HG03108 (cell line): ENCODE measurements around the gene DUSP10.

Experiments
- ATAC-seq: cut with Tn5 transposase; IDR thresholded peaks from one replicate; pipeline ENCODE4 v1.9.1; 2021; ENCODE audit warnings: moderate library complexity; ENCODE audit not compliant: unreplicated experiment

The DUSP10 gene

DNA sequence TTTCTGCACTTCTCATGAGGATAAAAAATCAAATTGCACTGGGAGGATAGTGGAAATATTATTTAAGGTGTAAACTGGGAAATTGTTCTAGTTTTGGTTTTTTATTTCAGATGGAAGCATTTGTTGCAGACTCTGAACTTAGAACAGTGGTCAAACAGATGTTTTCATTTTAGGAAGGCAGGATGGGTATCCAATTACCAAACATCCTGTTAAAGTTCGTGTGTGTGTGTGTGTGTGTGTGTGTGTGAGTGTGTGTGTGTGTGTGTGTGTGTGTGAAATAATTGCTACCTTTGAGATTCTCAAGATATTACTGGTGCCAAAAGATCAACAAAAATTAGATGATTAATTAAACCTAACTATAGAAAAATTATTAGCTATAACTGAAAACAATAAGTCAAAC, 24.3 kb upstream of the DUSP10 start:
- ATAC-seq, result no peak

DNA sequence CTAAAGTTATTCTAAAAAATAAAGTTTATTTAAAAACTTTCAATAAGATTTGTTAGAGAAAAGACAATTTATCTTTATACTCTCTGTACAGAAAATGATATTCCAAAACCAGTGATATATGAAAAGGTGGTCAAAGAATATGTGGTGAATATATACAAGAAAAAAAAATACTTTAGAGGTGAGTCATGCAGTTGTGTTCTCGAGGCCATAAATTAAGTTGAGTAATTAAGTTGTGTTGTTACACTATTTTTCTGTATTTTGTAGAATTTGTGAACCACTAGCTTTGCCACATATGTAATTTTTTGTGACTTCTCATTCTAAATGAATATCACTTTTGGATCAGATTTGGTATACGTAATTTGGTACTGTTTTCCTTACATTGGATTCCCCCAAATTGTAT, 23.6 kb upstream of the DUSP10 start:
- ATAC-seq, result no peak

DNA sequence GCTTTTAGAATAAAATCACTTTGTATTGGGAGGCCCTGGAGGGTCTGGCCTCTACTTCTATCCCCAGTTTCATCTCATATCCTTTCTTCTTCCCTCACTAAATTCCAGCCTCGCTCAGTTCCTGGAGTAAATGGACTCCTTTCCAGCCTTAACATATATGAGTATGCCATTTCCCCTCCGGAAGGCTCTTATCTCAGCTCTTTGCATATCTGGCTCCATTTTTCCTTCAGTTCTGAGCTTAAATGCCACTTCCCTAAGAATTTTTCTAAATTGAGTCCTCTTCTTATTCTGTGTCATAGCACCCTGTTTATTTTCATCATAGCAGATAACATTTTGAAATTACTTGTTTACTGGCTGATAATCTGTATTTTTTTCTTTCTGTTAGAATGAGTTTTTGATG, 20.2 kb upstream of the DUSP10 start:
- ATAC-seq, result no peak

DNA sequence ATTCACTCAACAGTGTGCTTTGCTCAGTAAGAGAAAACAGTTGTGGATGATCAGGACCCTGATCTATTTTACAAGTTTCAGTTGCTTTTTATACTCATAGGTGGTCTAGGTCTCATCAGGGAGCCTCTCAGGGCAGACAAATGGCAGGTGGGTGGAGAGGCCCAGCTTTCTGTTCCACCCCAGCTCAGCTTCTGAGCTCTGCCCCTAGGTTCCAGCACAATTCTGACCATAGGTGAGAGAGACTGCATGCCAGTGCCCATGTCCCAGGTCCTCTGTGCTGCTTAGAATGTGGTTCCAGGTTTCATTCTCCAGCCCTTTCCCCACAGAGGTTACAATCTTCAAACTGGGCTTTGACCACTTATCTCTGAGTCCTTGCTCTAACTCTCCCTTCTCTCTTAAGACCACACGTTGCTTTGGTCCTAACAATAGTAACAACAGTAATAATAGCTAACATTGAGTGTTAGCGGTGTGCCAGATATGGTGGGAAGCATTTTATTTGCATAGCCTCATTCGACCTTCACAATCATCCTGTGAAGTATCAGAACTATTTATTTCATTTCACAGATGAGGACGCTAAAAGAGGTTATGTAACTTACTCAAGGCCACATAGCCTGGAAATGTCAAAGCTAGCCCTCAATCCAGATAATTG, 19.6 kb upstream of the DUSP10 start:
- ATAC-seq, result peak; percentile 55

DNA sequence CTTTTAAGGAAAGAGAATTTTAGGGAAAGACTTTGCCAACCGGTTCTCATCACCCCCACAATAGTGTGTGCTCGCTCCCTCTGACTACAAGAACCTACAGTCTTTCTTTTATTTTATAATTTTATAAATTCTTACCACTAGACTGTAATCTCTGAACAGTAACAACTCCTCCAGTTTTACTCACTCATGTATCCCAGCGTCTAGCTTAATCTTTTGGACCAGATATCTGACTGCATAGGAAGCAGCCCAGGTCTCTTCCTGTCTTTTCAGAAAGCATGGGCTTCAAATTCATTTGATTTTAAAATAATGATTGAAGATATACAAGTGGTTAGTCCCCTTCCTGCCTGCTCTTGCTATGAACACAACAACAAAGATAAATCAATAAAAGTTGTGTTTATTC, 19.0 kb upstream of the DUSP10 start:
- no peak for ATAC-seq

DNA sequence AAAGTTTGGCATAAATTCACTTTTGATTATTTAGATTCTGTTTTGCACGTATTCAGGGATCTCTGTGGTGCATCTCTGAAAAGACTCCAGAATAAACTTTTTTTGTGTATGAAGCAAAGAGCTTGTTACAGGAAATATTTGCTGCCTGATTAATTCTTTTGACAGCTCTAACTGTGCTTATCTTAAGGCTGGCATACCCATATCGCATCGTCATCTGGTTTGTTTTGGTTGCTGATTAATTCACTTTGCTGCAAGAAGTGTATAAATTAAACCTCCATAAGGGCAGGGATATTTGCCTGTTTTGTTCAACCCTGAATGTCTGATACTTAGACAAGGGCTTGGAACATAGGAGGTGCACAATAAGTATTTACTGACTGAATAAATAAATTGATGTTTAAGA, 17.5 kb upstream of the DUSP10 start:
- no peak for ATAC-seq

DNA sequence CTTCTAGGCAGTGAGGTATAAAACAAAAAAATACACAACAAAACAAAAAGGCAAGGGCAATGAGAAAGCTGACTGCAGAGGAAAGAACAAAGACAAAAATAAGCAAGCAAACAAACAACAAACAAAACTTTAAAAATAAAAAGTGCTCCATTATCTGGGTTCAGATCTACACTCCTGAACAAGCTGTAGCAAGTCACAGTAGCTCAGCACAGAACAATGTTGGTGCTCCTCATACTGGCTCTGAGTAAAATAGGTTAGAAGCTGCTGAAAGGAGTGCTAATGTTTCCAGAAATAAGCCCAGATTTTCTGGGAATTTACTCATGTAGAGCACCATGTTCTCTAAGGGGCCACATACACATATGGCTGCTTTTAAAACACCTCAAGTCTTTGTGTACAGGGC, 16.6 kb upstream of the DUSP10 start:
- ATAC-seq, result no peak

DNA sequence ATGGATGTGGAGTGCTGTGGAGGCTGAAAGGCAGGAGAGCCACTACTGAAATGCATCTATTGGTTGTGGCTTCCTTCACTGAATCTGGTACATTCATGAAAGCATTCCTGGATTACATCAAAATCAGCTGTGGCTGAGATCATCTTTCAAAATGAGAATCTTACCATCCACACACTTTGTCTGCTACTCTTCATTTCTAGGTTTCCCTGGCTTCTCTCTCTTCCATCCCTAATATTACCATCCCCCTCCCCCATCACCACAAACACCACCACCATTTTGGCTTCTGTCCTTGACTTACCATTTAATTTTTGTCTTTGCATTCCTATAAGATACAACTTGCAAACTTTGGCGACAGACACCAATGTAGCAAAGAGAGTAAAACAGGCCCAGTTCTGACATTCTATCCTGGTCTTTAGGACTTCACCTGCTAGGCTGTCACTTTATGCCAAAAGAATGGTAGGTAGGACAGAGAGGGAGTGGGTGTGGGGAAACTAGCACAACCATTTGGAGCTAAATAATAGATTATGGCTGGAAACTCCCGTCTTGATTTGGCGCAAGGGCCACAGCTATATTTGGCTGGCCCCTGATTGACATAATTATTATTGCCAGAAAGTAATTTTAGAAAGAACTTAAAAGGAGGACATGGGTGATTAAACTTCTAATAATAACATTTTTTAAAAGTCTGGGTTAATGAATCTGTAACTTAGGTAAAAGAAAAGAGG, 15.1 kb upstream of the DUSP10 start:
- no peak for ATAC-seq

DNA sequence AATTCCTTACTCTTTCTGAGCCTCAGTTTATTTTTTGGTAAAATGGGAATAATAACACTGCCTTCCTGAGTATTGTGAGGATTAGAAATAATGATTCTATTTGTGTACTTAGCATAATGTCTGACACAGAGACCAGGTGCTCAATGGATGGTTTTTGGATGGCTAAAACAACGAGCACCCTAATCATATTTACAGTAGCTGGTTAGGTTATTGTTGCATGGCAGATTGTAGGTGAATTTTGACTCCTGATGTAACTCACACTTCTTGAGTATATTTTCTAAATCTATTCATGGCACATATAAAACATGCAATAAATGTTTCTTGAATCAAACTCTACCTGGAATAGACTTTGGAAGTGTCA, 11.9 kb upstream of the DUSP10 start:
- peak; percentile 21 for ATAC-seq

DNA sequence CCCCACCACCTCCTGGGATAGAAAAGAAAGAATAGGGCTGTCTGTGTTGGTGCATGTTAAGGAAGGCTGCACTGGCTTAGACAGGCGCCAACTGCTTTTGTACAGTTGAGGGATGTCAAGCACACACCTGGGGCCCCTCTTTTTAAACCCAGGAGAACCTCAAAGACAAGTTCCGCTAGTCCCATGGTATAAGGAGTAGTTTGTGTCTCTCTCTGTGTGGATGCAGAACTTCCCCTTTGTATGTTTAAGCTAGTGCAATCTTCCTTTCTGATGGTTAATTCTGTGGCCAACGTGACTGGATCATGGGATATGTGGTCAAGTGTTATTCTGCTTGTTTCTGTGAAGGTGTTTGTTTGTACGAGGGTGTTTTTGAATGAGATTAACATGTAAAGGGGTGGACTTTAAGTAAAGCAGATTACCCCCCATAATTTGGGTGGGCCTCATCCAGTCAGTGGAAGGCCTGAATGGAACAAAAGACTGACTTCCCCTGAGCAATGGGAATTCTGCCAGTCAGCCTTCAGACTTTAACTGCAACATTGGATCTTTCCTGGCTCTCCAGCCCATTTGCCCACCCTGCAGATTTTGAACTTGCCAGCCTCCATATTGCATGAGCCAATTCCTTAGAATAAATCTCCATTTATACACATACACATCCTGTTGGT, 9.5 kb upstream of the DUSP10 start:
- ATAC-seq, result no peak

DNA sequence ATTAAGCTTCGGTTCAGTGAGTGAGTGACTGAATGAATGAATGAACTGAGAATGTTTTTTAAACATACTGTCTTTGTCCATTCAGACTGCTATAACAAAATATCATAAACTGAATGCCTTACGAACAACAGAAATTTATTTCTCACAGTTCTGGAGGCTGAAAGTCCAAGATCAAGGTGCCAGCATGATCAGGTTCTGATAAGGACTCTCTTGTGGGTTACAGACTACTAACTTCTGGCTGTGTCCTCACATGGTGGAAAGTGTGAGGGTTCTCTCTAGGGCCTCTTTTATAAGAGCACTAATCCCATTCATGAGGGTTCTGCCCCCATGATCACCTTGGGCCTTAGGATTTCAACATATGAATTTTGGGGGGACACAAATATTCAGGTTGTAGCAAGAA, 7.1 kb upstream of the DUSP10 start:
- no peak for ATAC-seq

DNA sequence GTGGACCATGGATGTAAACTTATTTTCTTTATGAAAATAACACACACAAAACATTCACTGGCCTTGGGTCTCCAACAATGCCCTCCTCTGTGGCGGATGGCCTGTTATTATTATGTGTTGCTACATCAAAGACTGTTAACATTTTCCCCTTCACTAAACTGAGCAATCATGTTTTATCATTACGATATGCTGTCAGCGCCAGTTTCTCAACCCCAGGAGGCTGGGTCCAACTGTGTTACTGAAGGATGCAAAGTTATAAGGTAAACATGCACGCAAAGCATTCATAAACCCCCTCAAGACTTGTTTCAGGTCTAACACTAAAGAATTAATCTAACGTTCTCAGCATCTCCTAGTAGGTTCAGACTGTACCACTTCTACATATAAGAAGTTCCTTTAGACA, 6.0 kb upstream of the DUSP10 start:
- ATAC-seq, result no peak

DNA sequence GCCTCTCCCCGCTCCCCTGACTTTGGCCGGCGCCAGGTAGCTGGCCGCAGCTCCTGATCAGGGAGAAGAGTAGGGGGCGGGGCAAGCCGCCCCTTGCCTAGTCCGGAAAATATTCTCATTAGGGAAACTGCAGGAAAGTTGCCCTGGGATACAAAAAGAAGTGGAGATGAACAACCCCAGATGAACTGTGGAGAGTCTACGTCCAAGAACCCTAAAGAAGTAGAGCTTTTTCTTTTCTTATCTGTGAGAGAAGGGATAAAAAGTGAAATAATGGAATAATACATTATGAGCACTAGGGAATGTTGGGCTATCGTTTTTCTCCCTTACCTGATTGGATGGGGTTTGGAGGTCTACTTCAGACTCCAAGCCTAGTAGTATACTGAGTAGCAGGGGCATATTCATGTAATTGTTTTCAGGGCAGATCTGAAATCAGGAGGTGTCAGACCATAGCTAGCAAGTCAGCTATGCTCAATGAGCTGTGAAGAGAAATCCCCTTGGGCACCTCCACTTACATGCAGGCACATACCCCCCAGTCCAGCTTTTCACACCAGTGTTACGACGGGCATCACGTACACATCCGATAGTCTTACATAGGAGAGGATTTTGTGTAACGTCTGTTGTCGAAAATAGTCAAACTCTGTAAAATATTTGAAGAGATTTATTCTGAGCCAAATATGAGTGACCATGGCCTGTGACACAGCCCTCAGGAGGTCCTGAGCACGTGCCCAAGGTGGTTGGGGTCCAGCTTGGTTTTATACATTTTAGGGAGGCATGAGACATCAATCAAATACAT, 1.7 kb upstream of the DUSP10 start:
- peak; percentile 17 for ATAC-seq

DNA sequence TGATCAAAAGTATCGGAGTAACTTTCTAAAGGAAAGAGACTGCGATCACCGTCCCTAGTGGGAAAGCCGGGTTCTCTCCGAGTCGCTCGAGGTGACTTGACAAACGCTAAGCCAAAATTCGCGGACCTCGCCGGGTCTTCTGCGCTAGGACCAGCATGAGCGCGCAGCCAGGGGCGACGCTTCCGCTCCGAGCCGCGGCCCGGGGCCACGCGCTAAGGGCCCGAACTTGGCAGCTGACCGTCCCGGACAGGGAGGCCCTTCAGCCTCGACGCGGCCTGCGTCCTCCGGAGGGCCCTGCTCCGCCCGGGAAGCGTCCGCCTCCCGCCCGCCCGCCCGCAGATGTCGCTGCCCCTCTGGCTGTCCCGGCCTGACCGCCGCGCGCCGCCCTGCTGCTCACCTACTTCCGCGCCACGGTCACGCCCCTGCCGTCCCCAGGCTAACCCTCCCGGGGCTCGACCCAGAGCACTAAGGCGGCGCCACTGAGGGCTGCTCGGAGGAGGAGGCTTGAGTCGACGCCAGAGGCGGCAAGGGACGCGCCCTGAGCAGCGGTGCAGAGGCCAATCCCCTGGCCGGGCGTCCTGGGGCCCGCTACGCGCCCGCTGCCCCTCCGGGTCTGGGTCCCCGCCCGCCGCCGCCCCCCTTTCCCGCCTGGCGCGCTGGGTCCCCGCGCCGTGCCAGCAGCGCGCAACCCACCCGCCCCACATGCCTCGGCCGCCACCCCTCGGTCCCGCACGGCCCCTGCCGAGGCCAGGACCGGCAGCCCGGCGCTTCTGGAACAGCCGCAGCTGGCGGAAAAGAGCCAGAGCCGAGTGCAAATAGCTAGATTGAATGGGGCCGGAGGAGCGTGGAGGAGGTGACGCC, 896 bp upstream of the DUSP10 start:
- ATAC-seq, result peak; percentile 45

DNA sequence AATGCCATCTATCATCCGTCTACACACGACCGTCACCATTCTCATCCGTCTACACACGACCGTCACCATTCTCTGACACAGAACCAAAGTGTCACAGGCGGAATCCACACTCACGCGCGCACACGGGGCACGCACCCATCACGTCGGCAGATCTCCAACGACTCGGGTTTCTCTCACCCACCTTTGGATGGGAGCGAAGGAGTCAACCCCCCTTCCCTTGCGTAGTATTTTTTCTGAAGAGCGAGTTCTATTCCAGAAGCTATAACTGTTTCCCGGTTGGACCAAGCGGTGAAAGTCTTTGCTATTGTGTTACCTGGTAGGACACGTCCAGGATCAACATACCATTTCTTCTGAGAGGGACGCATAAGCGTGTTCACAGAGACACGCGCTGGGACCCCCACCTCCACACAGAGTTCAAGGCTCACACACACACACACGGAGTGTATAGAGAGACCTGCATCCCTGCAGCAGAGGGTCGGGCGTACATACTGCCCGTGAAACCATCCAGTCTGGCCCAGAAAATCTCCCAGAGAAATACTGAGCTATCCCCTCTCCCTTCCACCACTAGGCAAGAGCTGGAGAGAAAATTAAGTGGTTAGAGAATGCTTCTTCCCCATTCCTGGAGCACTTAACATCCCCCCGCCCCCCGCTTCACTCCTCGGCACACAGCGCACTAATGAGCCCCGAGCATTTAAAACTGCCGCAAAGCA, 741 bp downstream of the DUSP10 start:
- ATAC-seq, result no peak

DNA sequence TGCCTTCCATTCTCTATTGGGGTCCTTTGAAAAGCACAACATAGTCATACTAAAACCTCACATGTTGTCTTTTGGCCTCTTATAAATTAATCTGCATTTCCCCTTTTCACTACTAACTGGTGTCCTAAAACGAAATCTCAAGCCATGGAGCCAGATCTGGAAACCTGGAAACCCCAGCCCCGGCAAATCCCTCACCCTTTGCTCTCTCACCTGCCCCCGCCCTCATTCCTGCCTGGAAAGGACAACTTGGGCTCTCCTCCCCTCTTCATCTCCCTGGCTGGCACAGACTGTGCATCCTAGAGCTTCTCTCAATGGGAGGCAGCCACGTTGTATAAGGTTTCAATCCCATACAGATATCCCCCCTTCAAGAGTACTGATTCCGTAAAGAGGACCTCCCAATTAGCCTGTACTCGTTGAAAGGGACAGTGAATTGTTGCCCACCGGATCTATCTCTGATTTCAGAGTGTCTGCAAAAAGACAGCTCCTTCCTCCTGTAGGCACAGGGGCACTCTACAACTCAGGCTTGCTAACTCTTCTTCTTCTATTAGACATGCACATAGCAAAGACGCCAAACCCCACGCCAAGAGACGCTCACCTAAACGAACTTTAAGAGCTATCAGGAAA, 1.4 kb downstream of the DUSP10 start:
- no peak for ATAC-seq

DNA sequence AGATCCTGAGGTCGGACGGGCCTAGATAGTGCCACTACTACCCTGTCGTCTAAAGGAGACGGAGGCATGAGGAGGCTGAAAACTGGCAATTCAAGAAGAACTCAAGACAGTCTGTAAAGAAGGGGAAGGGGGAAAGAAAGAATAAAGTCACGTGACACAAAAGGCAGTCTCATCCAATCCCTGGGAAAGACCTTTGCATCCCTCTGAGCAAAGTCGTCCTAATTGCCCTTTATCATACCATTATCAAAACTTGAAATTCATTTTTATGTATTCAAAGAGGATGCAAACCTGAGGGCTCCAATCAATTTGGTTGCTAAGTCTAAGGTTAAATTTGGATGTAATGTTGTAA, 2.2 kb downstream of the DUSP10 start:
- no peak for ATAC-seq

DNA sequence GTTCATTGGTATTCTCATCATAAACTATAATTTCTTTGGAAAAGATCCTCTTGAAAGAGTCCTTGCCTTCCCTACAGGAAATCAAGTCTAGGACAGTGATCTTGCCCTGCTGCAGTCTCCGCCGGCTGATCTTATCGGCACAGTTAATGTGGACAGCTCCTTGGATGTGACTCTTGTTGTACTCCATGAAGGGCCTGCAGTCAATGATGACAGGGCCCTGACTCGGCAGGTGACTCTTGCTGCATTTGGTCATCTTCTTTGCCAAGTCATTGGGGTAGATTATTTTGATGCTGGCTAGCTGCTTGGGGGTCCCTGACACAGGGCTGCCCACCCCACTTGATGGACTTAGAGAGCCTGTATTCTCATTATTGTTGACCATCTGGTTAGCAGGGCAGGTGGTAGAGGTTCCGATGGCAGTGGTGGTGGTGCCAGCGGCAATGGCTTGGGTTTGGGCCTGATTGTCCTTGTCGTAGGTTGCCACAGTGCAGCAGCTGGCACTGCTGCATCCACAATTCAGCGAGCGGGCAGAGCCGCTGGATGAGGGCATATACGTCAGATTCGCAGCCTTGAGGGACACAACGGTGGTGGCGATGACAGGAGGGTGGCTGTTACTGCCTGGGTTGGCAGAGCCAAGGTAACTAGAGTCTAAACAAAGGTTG, 2.7 kb downstream of the DUSP10 start:
- ATAC-seq, result no peak

DNA sequence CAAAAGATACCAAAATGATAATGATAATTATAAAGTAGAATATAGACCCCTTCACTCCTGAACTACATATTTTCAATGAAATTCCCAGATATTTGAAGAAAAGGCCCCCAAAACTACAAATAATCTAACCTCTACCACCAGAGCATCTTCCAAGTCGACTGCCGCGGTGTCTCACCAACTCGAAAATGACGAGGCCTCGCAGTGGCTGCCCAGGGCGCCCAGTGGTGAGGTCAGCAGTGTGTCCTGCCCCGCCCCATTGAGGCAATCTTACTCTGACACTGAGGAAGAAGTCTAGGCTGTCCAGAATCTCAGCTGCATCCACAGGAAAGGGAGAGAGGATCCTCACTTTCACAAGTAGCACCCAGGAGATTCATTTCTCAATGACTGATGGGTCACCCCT, 5.2 kb downstream of the DUSP10 start:
- ATAC-seq, result no peak
